Common myeloid progenitor, CD34-positive (primary cell): ENCODE data around the gene NMUR1.

Experiments
- CTCF ChIA-PET: fragments of 350-600 bp; sonication (Branson Sonifier 250); formaldehyde crosslinking; loops from one replicate; lab custom pipeline; 2021; ENCODE audit warnings: antibody characterized with exemption; lab: Charles Lee
- POLR2A ChIA-PET: fragments of 350-600 bp; sonication (Branson Sonifier 250); formaldehyde crosslinking; loops from one replicate; lab custom pipeline; 2021; ENCODE audit warnings: antibody characterized with exemption; lab: Charles Lee
- DNase-seq, 3 donors: peaks; one replicate each; pipeline versions ENCODE4 v3.0.0 to v3.0.0-alpha.2; 2013
- H3K27ac ChIP-seq, 2 experiments: 1 replicate in 1 of 2; 2 replicates in 1 of 2; pipeline ENCODE4 v1.7.0; 2013; ENCODE audit warnings: inconsistent platforms in 2 of 2, low read length in 2 of 2, mild to moderate bottlenecking in 2 of 2, low read depth in 1 of 2, moderate library complexity in 1 of 2; ENCODE audit not compliant: severe bottlenecking in 2 of 2, insufficient read depth in 1 of 2, poor library complexity in 1 of 2
- H3K27me3 ChIP-seq, 5 experiments: replicated peaks in 2 of 5; 1 replicate in 3 of 5; 2 replicates in 2 of 5; pipeline versions ENCODE4 v1.6.1 to v1.7.0; 2013; ENCODE audit warnings: low read length in 4 of 5, mild to moderate bottlenecking in 2 of 5, moderate library complexity in 2 of 5, inconsistent platforms in 1 of 5; ENCODE audit not compliant: insufficient read depth in 5 of 5, control insufficient read depth in 4 of 5
- H3K36me3 ChIP-seq, 4 experiments: 1 replicate in 2 of 4; 2 replicates in 2 of 4; pipeline versions ENCODE4 v1.6.1 to v1.7.0; 2013; ENCODE audit warnings: low read length in 3 of 4, control low read depth in 1 of 4, mild to moderate bottlenecking in 1 of 4; ENCODE audit not compliant: control insufficient read depth in 4 of 4, insufficient read depth in 4 of 4
- H3K4me1 ChIP-seq, 4 experiments: 1 replicate in 3 of 4; 2 replicates in 1 of 4; pipeline versions ENCODE4 v1.6.1 to v1.7.1; 2013; ENCODE audit warnings: low read length in 3 of 4, mild to moderate bottlenecking in 3 of 4, control low read depth in 1 of 4, inconsistent platforms in 1 of 4, moderate library complexity in 1 of 4; ENCODE audit not compliant: control insufficient read depth in 4 of 4, insufficient read depth in 4 of 4; ENCODE audit errors: control extremely low read depth in 1 of 4
- H3K4me3 ChIP-seq, 7 experiments: 1 replicate in 4 of 7; 2 replicates in 3 of 7; pipeline versions ENCODE4 v1.5.1 to v1.7.0; 2013; ENCODE audit warnings: mild to moderate bottlenecking in 7 of 7, low read length in 6 of 7, moderate library complexity in 6 of 7, inconsistent platforms in 2 of 7, low read depth in 2 of 7, control low read depth in 1 of 7; ENCODE audit not compliant: insufficient read depth in 4 of 7, control insufficient read depth in 1 of 7; ENCODE audit errors: extremely low read depth in 1 of 7
- H3K9me3 ChIP-seq, 5 experiments: 1 replicate in 4 of 5; 2 replicates in 1 of 5; pipeline versions ENCODE4 v1.6.1 to v1.7.1; 2013; ENCODE audit warnings: low read length in 4 of 5, mild to moderate bottlenecking in 2 of 5, inconsistent platforms in 1 of 5, low read depth in 1 of 5, moderate library complexity in 1 of 5; ENCODE audit not compliant: control insufficient read depth in 4 of 5, insufficient read depth in 2 of 5; ENCODE audit errors: control extremely low read depth in 1 of 5
- WGBS: methylation state at CpG from one replicate; pipeline ENCODE4 v1.1.5; 2013; ENCODE audit not compliant: insufficient coverage; 5-methylcytosine and 5-hydroxymethylcytosine counted together

Gene NMUR1

DNA sequence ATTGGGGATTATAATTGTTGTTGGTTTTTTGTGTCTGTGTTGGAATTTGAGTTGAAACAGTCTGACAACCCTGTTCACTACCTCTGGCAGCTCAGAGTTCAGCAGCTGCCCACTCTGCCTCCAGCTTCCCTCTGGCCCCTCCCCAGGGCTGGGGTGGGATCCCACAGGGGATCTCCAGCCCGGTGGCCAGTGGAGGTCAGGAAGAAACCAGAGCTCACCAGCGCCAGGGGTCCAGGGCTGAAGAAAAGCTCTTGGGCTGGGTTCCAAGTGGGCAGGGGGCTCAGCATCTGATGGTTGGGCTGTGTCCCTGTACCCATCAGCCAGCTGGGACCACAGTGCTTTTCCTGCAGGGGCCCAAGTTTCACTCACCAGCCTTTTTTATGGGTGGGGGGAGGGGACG is 49.5 kb downstream of the NMUR1 start:
- POLR2A ChIA-PET: interaction anchor here (0.5 to 1.3 kb wide), 2 partner anchors 16 to 36 kb away, joined by 3 read pairs; partner anchors contain the start of gene NCL
- Histone ChIP-seq H3K36me3 (peaks cover 0 to 2% (median 0%) of the 10 kb centered on the region in 4 experiments), H3K9me3 (no peaks in the 10 kb centered on the region), H3K27ac (no peak overlapping the region), H3K4me3 (no peak overlapping the region), H3K27me3 (no peaks in the 10 kb centered on the region), H3K4me1 (peaks cover 0 to 22% (median 9%) of the 10 kb centered on the region in 4 experiments)
- WGBS: 92% methylated on average over 2 of the region's 3 CpGs
- no peak for DNase-seq
- CTCF ChIA-PET: interaction anchor here (0.7 to 6.7 kb wide), 11 partner anchors 11 to 234 kb away, joined by 3 to 71 read pairs (median 8); partner anchors contain the start of gene NCL

DNA sequence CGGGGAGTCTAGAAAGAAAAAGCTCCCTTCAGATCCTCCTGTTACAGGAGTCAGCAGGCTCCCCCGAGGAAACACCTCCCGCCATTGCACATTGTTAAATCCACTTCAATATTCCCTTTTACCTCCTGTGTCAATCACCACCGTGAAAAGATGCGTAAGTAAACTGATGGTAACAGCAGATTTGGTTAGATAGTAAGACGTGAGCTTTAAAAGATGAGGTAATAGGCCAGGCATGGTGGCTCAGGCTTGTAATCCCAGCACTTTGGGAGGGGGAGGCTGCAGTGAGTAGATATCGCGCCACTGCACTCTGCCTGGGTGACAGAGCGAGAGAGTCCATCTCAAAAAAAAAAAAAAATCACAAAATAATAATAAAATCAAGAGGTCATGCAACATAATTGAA is 50.8 kb downstream of the NMUR1 start:
- Histone ChIP-seq H3K9me3 (no peaks in the 10 kb centered on the region), H3K4me3 (no peak overlapping the region), H3K36me3 (peaks cover 0 to 2% (median 0%) of the 10 kb centered on the region in 4 experiments), H3K4me1 (peaks cover 0 to 24% (median 9%) of the 10 kb centered on the region in 4 experiments), H3K27ac (no peak overlapping the region), H3K27me3 (no peaks in the 10 kb centered on the region)
- WGBS: 92% methylated on average over 3 of the region's 9 CpGs
- ChIA-PET CTCF (interaction anchor here (0.7 to 6.7 kb wide), 7 partner anchors 8 to 119 kb away, joined by 3 to 71 read pairs (median 5); no protein-coding TSS in a partner anchor), POLR2A (no interaction called here)
- no peak for DNase-seq

DNA sequence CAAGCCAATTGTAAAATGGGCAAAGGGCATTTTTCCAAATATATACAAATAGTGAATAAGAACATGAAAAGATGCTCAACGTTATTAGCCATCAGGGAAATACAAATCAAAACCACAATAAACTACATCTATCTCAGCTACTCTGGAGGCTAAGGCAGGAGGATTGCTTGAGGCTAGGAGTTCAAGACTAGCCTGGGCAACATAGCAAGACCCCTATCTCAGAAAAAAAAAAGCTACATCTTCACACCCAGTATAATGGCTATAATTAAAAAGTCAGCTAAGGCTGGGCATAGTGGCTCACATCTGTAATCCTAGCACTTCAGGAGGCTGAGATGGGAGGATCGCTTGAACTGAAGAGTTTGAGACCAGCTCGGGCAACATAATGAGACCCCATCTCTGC is 53.3 kb downstream of the NMUR1 start:
- CTCF ChIA-PET: interaction anchor here (0.7 to 1.5 kb wide), 3 partner anchors 9 to 40 kb away, joined by 3 to 4 read pairs (median 4); partner anchors contain the start of gene NCL
- no peak overlapping the region for H3K27ac ChIP-seq
- POLR2A ChIA-PET: interaction anchor here (3.1 kb wide), 1 partner anchor 13 kb away, joined by 11 read pairs; the partner anchor contains the start of gene NCL
- peaks cover 0 to 5% (median 0%) of the 10 kb centered on the region in 4 experiments for H3K4me1 ChIP-seq
- no peaks in the 10 kb centered on the region for H3K9me3 ChIP-seq
- no peak for DNase-seq
- WGBS: no CpG with 5 or more reads among the region's 3 CpGs
- H3K4me3 ChIP-seq: no peak overlapping the region
- H3K27me3 ChIP-seq: no peaks in the 10 kb centered on the region
- H3K36me3 ChIP-seq: peaks cover 0 to 2% (median 0%) of the 10 kb centered on the region in 4 experiments

DNA sequence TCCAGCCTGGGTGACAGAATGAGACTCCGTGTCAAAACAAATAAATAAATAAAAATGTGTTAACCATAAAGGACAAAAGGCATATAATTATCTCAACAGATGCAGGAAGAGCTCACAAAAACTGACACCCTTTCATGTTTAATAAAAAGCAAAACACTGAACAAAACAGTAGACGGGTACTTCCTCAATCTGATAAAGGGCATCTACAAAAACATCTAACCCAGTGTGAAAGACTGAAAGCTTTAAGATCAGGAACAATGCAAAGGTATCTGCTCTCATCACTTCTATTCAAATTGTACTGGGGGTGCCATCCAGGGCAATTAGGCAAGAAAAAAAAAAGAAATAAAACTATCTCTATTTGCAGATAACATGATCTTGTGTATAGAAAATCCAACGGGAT is 54.3 kb downstream of the NMUR1 start:
- peak in 2 of 3 donors; percentile 32 to 41 for DNase-seq
- peaks cover 0 to 2% (median 0%) of the 10 kb centered on the region in 4 experiments for H3K36me3 ChIP-seq
- H3K27ac ChIP-seq: no peak overlapping the region
- CTCF ChIA-PET: interaction anchor here (0.6 to 1.9 kb wide), 9 partner anchors 8 to 299 kb away, joined by 3 to 5 read pairs (median 3); partner anchors contain the start of gene NCL
- peaks cover 0 to 5% (median 0%) of the 10 kb centered on the region in 4 experiments for H3K4me1 ChIP-seq
- no peaks in the 10 kb centered on the region for H3K9me3 ChIP-seq
- H3K4me3 ChIP-seq: no peak overlapping the region
- POLR2A ChIA-PET: interaction anchor here (3.1 kb wide), 1 partner anchor 12 kb away, joined by 11 read pairs; the partner anchor contains the start of gene NCL
- no CpG with 5 or more reads among the region's 3 CpGs for whole genome bisulfite sequencing
- no peaks in the 10 kb centered on the region for H3K27me3 ChIP-seq
